HG03097 (cell line): Measurements from ENCODE around the gene PKD1.
"Not testable (repeated sequence)": the region's sequence is repeated elsewhere in the genome, so short reads cannot be mapped to it uniquely, and the experiment has no call there.

Experiments used
- ATAC-seq: cut with Tn5 transposase; IDR thresholded peaks from one replicate; pipeline ENCODE4 v1.9.1; 2021; ENCODE audit not compliant: unreplicated experiment, low FRiP score

The PKD1 gene

DNA sequence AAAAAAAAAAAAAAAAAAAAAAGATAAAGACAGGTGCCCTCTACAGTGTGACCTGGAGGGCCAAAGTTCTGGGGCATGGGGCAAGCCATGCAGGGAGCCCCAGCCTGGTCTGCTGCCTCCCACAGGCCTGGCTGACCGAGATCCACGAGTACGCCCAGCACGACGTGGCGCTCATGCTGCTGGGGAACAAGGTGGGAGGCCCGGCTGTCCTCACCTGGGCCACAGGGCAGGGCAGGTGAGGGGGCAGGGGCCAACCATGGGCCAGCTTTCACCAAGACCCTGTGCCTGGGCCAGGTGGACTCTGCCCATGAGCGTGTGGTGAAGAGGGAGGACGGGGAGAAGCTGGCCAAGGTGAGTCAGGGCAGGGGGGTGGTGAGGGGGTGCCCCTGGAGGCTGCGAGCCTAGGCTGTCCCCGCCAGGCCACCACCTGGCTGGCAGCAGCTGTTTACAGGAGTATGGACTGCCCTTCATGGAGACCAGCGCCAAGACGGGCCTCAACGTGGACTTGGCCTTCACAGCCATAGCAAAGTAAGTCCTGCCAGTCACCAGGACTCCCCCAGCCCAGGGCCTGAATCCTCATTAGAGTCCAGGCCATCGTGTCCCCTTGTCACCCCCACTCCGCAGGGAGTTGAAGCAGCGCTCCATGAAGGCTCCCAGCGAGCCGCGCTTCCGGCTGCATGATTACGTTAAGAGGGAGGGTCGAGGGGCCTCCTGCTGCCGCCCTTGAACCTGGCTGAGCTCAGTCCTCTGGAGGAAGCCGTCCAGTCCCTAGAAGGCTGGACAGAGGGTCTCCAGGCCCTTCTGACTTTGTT, 17.2 kb upstream of the PKD1 start:
- no peak for ATAC-seq

GRCh38 chr16:2151188-2152091, 15.7 kb upstream of the PKD1 start:
- ATAC-seq, result no peak

DNA sequence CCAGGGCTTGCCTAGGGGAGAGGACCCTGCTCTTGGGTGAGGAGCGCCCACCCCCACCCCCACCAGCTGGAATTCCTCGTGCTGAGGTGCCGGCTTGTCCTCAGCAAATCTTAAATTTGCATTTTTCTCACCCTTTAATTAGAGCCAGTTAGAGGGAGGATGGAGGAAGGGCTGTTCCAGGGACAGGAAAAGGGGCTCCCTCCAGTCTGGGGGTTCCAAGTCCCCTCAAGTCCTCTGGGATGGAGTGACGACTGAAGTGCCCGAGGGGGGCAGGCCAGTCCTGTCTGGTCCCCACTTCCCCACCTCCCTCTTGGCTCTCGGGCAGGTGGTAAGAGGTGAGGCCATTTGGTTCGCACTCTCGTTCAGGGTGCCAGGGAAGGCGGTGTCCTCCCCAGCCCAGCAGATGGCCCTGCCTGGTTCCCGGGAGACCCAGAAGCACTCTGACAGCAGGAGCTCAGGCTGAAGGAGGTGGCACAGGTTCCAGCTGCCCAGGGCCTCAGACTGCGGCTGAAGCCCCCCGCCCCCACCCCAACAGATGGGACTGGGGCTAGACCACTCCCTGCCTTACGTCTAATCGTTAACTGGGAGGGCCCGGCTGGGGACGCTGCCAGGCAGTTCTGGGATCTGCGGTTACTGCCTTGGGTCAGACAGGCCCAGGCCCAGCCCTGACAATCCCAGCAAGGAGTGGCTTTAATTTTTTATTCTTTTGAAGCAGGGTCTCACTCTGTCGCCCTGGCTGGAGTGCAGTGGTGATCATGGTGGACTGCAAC, 14.9 kb upstream of the PKD1 start:
- ATAC-seq, result no peak

GRCh38 chr16:2149630-2150417, 14.1 kb upstream of the PKD1 start:
- ATAC-seq, result no peak

DNA sequence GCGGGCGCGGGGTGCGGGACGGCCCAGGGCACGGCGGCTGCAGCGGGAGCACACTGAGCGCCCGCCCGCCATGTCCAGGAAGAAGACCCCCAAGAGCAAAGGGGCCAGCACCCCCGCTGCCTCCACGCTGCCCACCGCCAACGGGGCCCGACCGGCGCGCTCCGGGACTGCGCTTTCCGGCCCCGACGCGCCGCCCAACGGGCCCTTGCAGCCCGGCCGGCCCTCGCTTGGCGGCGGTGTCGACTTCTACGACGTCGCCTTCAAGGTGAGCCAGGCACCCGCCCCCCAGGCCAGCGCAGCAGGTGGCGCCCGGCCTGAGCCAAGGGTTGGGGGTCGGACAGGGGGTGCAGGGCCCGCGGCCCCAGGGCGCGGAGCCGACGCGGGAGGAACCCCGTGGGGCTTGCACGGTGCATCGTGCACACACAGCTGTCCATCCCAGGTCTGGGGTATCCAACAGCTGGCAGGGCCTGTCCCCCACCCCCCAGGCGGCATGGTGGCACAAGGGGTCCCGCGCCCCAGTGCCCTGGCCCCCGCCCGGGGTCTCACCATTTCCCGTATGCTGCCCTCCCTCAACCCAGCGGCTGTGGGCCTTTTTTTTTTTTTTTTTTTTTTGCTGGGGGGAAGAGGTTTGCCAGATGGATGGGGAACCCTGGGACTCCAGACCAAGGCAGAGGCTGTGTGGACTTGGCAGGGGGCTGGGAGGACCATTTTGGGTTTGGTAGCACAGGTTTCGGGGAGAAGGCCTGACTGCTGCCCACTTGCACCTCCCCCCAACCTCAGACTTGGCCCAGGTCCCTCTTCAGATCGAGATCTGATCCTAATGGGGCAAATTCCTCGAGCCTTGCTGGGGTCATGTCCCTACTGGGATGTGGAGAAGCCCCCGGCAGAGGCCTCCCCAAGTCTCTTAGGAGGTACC, 13.3 kb upstream of the PKD1 start:
- no peak for ATAC-seq

GRCh38 chr16:2147981-2148671, 12.4 kb upstream of the PKD1 start, which contains the start of gene RAB26:
Gene RAB26, plus strand, starts transcription at chr16:2148625. Its CDS starts 159 bp downstream, at chr16:2148784.
- no peak for ATAC-seq

DNA sequence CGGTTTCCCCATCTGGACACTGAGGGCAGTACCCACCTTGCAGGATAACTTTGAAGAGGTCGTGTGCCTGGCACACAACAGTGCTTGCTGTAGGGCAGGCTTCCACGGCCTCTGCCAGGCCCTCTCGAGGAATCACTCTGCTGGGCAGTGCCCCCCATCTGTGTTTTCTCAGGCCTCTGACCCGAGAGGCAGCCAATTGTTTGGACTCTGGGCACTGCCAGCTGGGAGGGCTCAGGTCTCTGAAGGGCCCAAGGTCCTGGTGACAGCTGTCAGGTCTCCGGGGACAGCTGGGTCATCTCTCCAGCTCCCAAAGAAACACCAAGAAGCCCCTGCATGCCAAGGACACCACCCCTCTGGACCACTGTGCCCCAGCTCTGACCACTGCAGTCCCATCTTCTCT, 11.7 kb upstream of the PKD1 start:
- no peak for ATAC-seq

GRCh38 chr16:2145843-2146242, 10.1 kb upstream of the PKD1 start:
- no peak for ATAC-seq

DNA sequence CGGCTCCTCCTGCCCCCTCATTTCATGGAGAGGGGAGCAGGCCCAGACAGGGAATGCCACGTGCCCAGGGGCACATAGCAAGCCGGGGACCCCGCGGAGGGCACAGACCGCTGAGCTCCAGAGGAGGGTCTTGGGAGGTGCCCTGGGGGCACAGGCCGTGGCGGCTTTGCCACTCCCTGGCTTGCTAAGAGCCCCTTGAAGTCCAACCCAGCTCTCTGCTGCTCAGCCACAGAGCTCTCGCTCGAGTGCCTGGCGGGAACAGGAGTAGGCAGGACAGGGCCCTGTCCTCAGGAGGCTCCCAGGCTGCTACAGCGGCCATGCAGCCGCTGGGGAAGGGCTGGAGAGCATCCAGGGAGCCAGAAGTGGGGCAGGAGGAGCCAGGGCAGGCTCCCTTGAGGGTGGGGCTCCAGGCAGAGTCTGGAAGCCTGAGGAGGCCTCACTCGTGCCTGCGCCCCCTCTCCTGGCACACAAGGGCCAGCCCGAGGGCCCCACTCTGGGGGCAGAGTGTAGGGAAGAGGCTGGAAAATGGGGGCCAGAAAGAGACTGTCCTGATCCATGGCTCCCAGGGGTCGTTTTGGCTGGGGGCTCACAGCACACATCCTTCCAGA, 8.3 kb upstream of the PKD1 start:
- ATAC-seq, result no peak

GRCh38 chr16:2142942-2143877, 7.5 kb upstream of the PKD1 start:
- no peak for ATAC-seq

DNA sequence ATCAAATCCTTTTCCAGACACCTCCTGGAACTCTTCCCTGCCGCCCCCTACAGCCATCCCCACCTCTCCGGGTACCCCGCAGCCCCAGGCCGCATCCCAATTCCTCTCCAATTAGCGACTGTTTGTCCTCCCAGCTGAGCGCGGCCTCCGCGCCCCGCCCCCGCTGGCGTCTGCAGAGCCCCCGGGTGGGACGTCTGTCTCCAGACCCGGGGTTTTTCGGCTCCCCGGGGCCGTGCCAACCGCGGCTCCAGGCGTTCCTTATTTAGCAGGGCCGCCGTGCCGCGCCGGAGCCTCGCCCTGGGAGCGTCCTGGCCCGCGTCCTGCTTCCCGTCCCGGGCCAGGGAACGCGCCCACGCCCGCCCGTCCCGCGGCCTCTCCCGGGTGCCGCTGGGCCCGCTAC, 627 bp downstream of the PKD1 start:
- ATAC-seq, result not testable (repeated sequence)

- ATAC-seq, result not testable (repeated sequence)
Observed at GRCh38 chr16:2133797-2134196, 1.9 kb downstream of the PKD1 start.

- ATAC-seq, result not testable (repeated sequence)
Observed at GRCh38 chr16:2129890-2130447, 5.7 kb downstream of the PKD1 start.

DNA sequence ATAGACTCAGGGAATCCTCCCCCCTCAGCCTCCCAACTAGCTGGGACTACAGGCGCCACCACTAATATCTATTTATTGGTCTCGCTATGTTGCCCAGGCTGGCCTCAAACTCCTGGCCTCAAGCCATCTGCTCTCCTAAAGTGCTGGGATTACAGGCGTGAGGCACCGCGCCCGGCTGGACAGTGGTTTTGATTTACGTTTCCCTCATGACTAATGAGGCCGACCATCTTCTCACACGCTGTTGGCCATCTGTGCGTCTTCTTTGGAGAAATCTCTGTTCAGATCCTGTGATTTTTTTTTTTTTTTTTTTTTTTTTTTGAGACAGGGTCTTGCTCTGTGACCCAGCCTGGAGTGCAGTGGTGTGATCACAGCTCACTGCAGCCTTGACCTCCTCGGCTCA, 6.4 kb downstream of the PKD1 start:
- ATAC-seq, result not testable (repeated sequence)

DNA sequence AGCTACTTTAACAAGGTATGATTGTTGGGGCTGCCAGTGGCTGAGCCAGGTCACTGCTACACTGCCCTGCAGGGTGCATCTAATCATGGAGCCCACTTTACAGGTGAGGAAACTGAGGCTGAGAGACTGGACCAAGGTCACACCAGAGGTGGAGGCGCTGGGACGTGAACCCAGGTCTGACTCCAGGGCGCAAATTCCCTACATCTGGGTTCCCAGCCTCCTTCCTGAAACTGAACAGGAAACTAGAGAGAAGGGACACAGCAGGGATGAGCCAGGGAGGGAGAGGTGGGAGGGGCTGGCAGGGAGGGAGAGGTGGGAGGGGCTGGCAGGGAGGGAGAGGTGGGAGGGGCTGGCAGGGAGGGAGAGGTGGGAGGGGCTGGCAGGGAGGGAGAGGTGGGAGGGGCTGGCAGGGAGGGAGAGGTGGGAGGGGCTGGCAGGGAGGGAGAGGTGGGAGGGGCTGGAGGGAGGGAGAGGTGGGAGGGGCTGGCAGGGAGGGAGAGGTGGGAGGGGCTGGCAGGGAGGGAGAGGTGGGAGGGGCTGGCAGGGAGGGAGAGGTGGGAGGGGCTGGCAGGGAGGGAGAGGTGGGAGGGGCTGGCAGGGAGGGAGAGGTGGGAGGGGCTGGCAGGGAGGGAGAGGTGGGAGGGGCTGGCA, 7.9 kb downstream of the PKD1 start:
- not testable (repeated sequence) for ATAC-seq

GRCh38 chr16:2126928-2127556, 8.7 kb downstream of the PKD1 start:
- not testable (repeated sequence) for ATAC-seq
